Stimulated activated CD4-positive, alpha-beta T cell treated with anti-CD3 and anti-CD28 coated beads, Interleukin-4, amount 100 ng/mL, for 24 hours (primary cell): ENCODE results near the gene BRD2.

Source experiments
- DNase-seq: peaks from one replicate; pipeline ENCODE4 v3.0.0-alpha.2; 2020

The BRD2 gene

DNA sequence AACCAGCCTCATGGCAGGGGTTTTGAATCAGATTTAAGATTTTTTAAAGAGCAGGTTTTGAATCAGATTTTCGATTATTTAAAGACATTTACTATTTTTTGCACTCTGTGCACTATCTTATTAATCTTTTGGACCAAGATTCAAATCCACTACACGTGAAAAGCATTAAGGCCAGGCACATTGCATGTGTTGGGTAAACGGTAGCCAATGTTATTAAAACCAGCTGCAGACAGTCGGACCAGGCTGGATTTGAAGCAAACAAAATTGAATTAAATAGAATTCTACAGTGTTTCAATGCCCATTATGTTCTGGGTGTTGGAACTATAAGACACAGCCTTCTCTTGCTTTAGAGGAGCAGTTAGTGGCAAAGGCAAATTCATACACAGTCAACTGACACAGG is 33.3 kb downstream of the BRD2 start:
- DNase-seq = no peak

DNA sequence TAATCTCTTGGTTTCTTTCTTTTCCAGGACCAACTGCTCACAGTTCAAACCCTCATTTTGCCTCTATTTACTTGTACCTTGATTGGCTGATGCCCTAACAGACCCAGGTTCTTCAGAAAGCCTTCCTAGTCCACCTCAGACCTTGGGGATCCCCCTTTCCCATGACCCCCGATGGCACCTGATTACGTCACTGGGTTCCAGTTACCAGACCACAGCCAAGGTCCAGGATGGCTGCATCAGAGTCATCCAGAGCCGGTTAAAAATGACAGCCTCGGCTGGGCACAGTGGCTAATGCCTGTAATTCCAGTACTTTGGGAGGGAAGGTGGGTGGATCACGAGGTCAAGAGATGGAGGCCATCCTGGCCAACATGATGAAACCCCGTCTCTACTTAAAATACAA is 36.5 kb downstream of the BRD2 start:
- DNase-seq = no peak

DNA sequence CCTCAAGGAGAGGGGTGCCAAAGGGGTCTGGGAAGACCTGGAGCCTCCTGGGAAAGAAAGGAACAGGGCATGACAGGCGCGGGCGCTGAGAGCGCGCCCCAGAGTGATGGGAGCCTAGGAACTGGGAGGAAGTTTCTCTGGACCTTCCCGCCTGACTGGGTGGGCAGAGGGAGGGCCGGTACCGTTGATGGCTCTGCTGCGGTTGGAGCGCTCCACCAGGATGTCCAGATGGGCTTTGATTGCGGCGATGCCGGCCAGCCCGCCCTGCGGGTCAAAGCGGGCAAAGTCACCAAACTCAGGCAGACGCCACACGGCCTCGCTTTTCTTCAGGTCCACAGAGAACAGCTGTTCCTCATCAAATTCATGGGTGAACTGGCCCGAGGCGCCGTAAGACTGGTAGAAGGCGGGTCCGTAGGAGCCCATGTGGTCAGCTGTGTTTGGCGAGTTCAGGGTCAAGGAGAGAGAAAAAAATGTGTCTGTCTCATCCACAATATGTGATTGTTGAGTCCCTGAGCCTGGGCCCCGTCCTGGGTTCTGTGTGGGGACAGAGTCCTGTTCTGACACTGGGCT is 39.5 kb downstream of the BRD2 start:
- DNase-seq = no peak

DNA sequence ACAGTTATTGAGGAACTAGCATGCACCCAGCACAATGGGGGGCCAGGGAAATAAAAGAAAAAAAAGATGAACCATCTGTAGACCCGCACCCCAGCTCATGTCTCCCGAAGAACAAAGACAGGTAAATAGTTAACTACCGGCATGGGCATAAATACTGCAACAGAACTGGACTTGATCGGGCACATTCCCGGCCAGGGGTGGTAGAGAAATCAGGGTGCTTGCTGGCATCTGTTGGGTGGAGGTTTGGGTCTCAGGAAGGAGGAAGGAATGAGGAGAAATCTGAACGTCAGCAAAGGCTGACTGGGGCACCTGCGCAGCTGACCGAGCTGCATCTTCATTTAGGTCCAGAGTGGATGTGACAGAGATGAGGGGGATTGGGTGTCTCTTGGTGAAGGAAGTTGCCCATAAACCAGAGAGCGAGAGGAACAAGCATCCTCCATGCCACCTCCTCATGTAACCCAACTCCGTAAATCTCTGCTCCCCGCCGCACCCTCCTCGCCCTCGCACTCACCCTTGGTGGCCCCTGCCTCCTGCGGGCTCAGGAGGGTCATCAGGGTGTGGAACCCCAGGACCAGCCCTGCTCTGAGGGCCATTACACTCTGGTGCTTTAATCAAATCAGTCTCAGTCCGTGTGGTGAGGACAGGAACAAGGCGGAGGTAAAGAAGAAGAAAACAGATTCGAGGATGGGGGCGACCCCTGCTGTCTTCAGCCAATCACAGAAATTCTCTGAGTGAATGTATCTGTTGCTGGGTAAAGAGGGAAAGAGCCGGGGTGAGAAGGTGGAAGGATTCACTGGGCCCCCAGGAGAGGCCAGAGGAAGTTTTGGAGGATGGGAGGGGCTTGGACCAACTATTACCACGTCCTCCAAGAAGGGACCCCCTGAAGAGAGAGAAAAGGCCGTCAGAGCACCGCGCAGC is 40.8 kb downstream of the BRD2 start, which contains the start of gene HLA-DOA:
TSS of gene HLA-DOA (minus strand) at position 648 of the 918 bp plus-strand sequence.
- DNase-seq = peak; percentile 37

DNA sequence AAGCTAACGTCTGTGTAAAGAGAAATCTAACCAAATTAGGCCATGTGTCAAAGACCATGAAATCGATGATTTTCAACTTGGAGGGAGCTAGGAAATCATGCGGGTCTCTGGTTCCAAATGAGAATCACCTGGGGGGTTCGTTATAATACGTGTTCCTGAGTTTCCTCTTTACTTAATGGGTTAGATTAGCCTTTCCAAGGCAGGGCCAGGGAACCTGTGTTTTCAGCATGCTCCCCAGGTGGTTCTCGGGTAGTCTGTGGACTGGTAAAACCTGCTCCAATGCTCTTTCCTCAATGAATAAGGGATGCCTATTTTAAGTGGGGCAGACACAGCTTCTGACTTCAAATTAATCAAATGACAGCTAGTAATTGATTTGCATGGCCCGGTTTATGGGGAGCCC is 42.0 kb downstream of the BRD2 start:
- DNase-seq = no peak

DNA sequence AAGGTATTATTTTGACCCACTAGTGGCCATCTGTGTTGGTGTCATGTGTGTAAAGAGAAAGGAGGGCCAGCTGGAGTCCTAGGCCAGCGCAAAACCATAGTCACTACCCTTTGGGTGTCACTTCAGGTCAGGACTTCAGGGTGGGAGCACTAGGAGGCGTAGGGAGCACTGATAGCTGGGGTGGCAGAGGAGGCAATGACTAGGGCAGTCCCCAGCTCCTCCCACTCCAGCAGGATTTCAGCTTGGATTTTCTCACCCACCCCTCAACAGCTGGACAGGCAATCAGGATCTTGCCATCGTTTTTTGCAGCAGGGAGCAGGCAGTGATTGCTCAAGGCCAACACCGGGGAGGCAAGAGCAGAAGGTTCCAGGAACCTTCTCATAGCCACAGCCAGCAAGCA is 45.2 kb downstream of the BRD2 start:
- no peak for DNase-seq

DNA sequence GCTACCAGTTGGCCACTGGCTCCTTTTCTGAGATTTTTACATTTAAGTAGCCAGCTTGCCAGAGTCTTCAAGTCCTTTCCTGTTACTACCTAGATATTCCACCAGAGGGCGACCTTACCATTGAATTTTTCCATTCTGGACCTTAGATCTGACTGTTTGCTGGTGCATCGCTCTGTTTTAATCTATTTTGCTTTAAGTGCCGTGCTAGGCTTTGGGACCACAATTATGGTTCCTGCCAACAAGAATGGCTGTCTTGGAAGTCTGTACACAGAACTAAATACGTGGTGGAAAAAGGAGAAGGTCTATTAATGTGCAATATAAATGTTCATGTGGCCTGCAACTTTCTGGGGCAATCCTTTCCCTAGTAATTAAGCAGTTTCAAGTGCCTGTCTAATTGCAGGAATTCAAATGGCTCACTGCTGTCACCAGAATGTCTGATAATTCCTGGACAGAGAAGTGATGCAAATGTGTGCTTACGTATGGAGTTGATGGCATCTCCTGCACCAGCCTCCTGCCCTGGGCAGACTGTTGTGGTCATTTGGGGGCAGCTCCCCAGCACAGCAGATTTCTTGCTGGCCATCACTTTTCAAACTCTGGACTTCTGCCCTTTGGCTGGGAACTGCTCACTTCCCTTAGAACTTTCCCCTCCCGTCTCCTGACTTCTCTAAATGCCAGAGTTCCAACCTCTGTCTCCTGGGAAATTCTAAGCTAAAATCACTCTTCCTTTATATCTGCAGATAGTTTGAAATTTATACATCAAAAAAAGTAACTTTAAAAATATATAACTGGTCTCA is 46.6 kb downstream of the BRD2 start:
- DNase-seq = peak; percentile 68

DNA sequence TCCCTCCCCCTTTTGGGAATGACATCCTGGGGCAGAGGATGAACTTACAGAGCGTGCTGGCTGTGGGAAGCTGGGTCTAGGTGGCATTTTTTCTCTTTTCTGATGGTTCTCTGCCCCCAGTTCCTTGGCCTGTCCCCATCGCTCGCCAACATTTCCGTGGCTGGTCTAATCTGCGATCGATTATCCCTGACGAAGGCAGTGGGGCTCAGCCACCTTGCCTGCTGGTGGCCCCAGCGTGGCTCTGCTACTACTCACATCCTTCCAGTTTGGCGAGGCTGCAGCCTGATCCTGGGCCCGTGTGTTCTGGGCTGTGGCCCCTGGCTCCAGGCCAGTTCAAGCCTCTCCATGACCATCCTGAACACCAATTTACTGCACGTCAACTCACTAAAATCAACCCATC is 47.4 kb downstream of the BRD2 start:
- no peak for DNase-seq

DNA sequence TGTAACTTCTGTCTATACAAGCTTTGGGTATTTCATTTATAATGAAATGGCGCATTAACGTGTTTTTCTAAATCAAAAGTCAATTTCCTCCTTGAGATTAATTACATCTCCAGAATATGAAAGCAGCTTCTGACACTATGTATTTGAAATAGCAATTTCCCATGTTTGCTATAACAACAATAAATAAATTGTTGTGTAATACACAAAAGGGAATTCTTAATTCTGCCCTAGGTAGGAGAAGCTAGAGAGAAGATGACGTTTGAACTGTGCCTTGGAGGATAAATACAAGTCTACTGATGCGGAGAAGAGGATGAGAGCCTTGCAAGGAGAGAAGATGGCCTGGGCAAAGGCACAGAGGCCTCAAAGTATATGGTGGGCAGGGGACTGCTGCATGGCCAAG is 48.6 kb downstream of the BRD2 start:
- DNase-seq = no peak

DNA sequence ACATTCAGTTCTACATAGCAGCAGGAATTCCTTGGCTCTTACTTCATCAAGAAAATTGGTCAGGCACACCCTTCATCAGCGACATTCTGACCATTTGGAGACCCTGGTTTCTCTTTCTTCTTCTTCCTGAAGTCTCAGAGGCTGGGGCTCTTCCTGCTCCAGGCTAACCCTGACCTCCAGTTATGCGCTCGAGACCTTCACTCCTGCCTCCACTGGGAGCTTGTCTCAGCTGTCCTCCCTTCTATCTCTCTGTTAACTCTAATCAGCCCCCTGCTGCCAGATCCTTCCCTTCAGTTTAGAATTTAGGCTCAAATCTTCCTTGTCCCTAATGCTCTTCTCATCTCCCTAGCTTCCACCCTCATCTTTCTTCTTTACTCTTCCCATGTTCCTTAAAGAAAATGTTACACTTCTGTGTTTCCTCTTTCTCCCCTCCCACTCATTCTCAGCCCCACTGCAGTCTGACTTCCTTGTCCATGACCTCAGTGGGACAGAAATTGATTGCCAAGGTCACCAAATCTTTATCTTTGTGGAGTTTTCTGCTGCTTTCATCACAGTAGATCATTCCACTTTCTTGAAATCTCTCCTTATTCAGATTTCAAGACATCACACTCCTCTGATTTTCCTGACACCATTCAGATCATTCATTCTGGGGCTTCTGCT is 49.4 kb downstream of the BRD2 start:
- DNase-seq = no peak

DNA sequence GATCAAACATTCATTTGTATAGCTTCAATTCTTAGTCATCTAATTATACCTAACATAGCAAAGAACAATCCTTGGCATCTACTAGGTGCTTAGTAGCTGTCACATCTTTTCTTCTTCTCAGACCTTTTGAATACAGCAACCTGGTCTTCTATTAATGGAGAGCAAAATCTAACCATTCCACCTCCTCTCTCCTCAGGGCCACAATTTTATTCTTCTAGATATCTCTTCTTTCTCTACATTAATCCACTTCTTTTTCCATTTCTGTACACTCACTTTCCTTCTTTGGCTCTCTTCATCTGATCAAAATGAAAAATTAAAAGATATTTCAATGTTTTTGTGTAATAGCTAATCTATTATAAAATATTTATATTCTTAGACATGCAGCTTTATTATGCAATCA is 50.0 kb downstream of the BRD2 start:
- no peak for DNase-seq

DNA sequence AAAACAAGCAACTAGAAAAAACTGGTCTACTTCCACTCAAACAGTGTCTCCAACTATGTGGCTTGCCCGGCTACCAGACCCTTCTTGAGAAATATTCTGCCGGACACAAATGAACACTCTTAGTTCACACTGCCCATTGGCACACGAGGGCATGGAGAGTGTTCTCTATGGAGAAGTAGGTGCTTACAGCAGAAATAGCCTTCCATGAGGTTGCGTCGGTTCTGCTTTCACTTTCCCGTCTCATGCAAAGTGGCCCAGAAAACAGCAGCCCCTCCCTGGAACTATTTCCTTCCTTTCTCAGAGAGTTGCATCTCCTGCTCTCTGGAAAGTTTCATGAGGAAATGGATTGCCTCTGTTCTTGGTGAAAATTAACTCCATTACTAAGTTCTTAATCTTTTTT is 50.5 kb downstream of the BRD2 start:
- DNase-seq = peak; percentile 49

DNA sequence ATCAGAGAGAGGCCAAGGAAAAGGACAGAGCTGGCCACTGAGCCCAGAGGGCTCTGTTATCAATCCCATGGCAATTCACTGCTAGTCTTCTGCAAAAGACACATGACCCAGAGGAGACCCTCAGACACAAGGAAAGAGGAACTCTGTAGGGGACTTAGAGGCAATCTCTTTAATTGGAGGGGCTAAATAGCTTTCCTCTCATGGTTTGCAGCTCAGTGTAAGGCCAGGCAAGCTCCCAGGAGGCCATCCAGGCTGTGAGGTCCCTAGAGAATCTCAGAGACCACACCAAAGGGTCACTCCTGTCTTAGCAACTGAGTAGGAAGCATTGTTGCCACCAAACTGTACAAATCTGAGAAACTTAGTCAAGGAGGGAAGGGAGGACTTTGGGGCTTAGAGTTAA is 51.0 kb downstream of the BRD2 start:
- no peak for DNase-seq

DNA sequence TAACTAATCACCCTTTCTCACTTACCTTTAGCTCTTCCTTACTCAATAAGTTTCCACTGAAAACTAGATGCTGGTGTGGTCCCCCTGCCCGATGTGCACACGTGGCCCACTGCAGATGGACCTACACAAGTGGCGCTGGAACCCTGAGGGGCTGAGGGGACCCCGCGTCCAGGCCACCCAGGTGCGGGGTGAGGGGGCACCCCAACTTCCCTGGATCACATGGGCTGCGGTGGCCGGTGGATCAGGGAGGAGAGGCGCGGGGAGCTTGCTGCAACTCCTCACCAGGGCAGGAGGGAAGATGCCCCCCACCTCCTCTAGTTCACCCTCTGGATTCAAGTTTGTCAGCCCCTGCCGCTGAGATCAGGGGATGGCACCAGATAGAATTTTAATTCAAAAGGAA is 53.5 kb downstream of the BRD2 start:
- no peak for DNase-seq

DNA sequence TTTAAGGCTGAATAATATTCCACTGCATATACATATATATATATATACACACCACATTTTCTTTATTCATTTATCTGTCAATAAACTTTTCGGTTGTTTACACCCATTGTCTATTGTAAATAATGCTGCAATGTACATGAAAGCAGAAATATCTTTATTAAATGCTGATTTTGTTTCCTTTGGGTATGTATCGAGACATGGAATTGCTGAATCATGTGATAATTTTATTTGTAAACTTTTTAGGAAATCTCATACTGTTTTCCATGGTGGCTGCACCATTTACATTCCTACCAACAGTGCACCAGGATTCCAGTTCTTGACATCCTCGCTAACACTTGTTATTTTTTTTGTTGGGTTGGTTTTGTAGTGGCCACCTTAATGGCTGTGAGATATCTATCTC is 55.1 kb downstream of the BRD2 start:
- DNase-seq = no peak

DNA sequence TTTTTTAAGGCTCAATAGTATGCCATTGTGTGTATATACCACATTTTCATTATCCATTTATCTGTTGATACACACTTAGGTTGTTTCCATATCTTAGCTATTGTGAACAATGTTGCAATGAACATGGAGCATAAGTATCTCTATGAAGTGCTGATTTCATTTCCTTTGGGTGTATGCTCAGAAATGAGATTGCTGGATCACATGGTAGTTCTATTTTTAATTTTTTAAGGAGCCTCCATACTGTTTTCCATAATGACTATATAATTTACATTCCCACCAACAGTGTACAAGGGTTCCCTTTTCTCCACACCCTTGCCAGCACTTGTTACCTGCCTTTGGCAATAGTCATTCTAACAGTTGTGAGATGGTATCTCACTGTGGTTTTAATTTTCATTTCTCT is 56.1 kb downstream of the BRD2 start:
- DNase-seq = no peak

DNA sequence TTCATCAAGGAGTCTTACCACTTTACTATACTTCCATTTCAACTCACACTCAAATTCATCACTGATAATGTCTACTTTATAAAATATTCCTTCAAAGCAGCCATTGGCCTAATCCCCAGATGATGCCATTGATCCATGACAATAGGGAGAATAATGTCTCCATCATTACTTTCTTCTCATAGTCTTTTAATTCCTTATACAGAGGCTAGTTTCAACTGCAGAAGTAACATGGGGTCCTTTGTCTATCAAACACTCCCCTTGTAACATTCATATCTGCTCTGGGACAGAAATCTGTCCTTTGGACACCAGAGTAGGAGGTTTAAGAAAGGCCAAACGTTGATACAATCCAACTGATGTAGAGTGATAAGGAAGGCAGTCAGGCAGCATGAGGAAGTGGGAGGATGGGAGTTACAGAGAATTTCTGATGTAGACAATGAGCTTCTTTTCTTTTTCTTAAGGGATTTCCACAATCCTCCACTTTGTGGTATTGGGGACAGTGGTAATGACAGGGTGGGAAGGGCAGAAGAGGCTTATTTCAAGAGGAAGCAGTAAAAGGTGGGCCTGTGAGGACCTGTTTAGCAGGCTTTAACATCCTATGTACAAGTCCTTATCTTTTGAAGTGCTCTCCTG is 59.9 kb downstream of the BRD2 start:
- DNase-seq = no peak

DNA sequence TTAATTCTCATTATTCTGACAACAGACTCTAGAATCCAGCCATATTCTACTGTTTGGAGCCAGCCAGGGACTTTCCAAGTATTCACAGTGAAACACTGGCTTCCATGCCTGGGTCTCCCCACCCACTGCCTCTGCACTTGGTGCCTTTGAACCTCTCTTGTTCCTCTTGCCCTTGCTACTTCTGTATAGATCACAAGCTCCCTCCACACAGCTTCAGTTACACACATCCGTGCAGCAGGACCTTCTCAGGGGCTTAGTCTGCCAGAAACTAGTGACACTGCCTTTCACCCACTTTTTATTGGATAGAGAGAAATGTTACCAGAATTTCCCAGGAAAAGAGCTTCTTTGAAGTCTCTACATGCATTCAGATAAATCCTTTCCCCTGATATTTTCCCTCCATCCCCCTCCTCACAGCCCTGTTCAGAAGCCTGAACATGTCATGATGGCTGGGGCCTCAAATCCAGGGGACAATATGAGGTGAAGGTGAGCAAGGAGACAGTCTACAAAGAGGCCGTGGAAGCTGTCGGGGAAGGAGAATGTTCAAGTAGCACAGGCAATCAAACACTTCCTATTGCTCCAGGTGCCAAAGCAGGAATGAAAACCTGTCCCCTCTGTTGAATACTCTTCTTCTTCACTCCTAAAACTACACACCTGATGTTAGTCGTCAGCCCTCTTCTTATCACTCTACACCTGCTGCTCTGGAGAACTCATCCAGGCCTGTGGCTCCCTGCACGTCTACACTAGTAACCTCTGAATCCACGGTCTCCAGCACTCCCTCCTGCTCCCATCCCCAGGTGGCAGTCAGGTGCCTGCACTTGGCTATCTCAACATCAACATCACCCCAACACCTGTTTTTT is 61.2 kb downstream of the BRD2 start:
- no peak for DNase-seq

DNA sequence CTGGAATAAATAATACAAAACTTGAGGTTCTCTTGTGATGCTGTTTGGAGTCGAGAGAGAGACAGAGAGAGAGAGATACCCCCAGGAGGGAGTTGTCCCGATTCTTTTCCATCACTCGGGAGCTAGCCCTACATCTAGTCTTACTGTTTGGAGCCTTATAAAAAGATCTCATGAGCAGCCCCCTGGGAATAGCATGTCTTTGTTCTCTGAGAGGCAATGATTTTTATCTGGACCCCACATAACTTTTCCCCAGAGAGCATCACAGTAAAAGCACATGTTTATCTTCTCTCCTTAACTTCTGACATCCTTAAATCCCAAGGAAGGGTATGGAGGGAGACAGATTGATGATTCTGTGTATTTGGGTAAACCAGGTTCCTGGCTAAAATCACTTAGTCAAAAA is 61.9 kb downstream of the BRD2 start:
- no peak for DNase-seq
